Ovary (tissue), 9 donors: ENCODE results near the gene FOXP1. TPM values are rescaled to one million over a fixed set of nuclear protein-coding genes. Genes with fewer than 3 reads are reported as not detected.

ENCODE experiments used
- DNase-seq, 5 donors: peaks; one replicate each; pipeline ENCODE4 v3.0.0-alpha.2; 2019 to 2020
- H3K27ac ChIP-seq, 2 donors: fragments of 200-600 bp; one replicate each; pipeline versions ENCODE4 v1.5.1 to v1.8.0; 2019 to 2022
- H3K27me3 ChIP-seq: fragments of 200-600 bp; one replicate; pipeline ENCODE4 v1.8.0; 2022
- H3K36me3 ChIP-seq: fragments of 200-600 bp; sonication (generic); one replicate; pipeline ENCODE4 v1.5.1; 2019
- H3K4me1 ChIP-seq: one replicate; pipeline ENCODE4 v1.8.1; 2013; ENCODE audit warnings: mild to moderate bottlenecking, moderate library complexity; ENCODE audit not compliant: insufficient read depth
- H3K4me3 ChIP-seq: fragments of 200-600 bp; sonication (generic); one replicate; pipeline ENCODE4 v1.5.1; 2017
- H3K9me3 ChIP-seq, 2 donors: fragments of 200-600 bp in 1 of 2; sonication (generic) in 1 of 2; one replicate each; pipeline versions ENCODE4 v1.5.1 to v1.8.1; 2013 to 2019; ENCODE audit warnings: mild to moderate bottlenecking in 1 of 2, moderate library complexity in 1 of 2
- CTCF ChIP-seq, 3 donors: fragments of 450-650 bp in 2 of 3; fragments of 200-600 bp in 1 of 3; IDR thresholded peaks; one replicate each; pipeline versions ENCODE4 v1.5.1 to v1.8.0; 2016 to 2022; ENCODE audit warnings: antibody characterized with exemption in 3 of 3, mild to moderate bottlenecking in 1 of 3
- EP300 ChIP-seq: sonication (generic); formaldehyde crosslinking; IDR thresholded peaks from one replicate; pipeline ENCODE4 v1.6.1; 2017; ENCODE audit warnings: antibody characterized with exemption
- POLR2A ChIP-seq: fragments of 450-650 bp; IDR thresholded peaks from one replicate; pipeline ENCODE4 v1.6.1; 2017; ENCODE audit warnings: antibody characterized with exemption, mild to moderate bottlenecking, moderate library complexity
- WGBS, 3 donors: extraction: QIAGEN DNeasy Blood & Tissue Kit in 1 of 3; methylation state at CpG; one replicate each; pipeline versions ENCODE4 v1.1.5 to v1.1.7; 2013 to 2017; 5-methylcytosine and 5-hydroxymethylcytosine counted together
- intact Hi-C, 4 donors: fragments of 100-400 bp; cut with DNase I; formaldehyde crosslinking; loops; one replicate each; pipeline versions ENCODE4 v1.11.0 to v1.15.1; 2022 to 2023
- polyA plus RNA-seq, 2 donors: library from polyadenylated mRNA; stranded (reverse); fragments of 200-250 nt in 1 of 2; fragments of 350-450 nt in 1 of 2; fragmentation: Illumina TruSeq in 1 of 2; extraction: RNeasy Lipid Tissue Mini Kit (QIAGEN cat#74804) in 1 of 2; gene quantifications; one replicate each; pipeline ENCODE4 v1.2.3, GENCODE V29; 2013 to 2014
- total RNA-seq, 7 donors: library from RNA; depleted of rRNA in 2 of 7; stranded (reverse); fragments of >200 nt in 2 of 7; fragmentation: NEBNext Ultra II Directional in 3 of 7; extraction: Animal tissue kit (Norgen Biotek cat#: 25700) in 3 of 7; gene quantifications; one replicate each; pipeline versions ENCODE4 v1.1.0 to v1.2.4, GENCODE V29; 2016 to 2023
- donor health status: DM: no; HTN: no; CAD: no; lungs with moderate emphysema.
- donor health status: DM: no; HTN: no; CAD: no.
- donor health status: Bipolar disorder and iron deficiency.
- donor health status: DM: yes; HTN: yes; CAD: no.
- donor health status: DM: no; HTN: no; CAD: no.
- donor health status: DM: yes; HTN: yes; CAD: no.

The FOXP1 gene
- total and polyA plus RNA-seq, 9 donors: 31.7 to 126 (median 114) TPM

- no peak overlapping the region for H3K4me3 ChIP-seq
- H3K27me3 ChIP-seq: no peaks in the 10 kb centered on the region
- H3K36me3 ChIP-seq: no peaks in the 10 kb centered on the region
- 38 to 40% (median 39%) methylated on average over 7 of the region's 7 CpGs for WGBS, 3 donors
- H3K9me3 ChIP-seq: no peaks in the 10 kb centered on the region
- intact Hi-C loops: no loop called here
- no peak overlapping the region for H3K27ac ChIP-seq
- H3K4me1 ChIP-seq: peaks cover 31% of the 10 kb centered on the region
- TF ChIP-seq EP300: no peak
- no peak for TF ChIP-seq POLR2A
- TF ChIP-seq CTCF (IDR thresholded peaks at IDR 0.05): no peak
- no peak for DNase-seq
Observed at GRCh38 chr3:71051893-71052687, 531.4 kb downstream of the FOXP1 start.

GRCh38 chr3:71051259-71051595 is 532.3 kb downstream of the FOXP1 start:
- WGBS, 3 donors: 46 to 66% (median 52%) methylated on average over 5 of the region's 5 CpGs
- Histone ChIP-seq H3K9me3 (no peaks in the 10 kb centered on the region), H3K27ac (no peak overlapping the region), H3K4me3 (no peak overlapping the region), H3K27me3 (no peaks in the 10 kb centered on the region), H3K4me1 (peaks cover 26% of the 10 kb centered on the region), H3K36me3 (no peaks in the 10 kb centered on the region)
- intact Hi-C loops: no loop called here
- TF ChIP-seq POLR2A (no peak), CTCF (IDR thresholded peaks at IDR 0.05) (no peak), EP300 (no peak)
- no peak for DNase-seq

GRCh38 chr3:71050538-71051258 is 532.8 kb downstream of the FOXP1 start:
- no peaks in the 10 kb centered on the region for H3K27me3 ChIP-seq
- intact Hi-C loops: no loop called here
- no peak for TF ChIP-seq CTCF (IDR thresholded peaks at IDR 0.05)
- TF ChIP-seq EP300: no peak
- TF ChIP-seq POLR2A: no peak
- no peaks in the 10 kb centered on the region for H3K36me3 ChIP-seq
- no peak for DNase-seq
- no peaks in the 10 kb centered on the region for H3K9me3 ChIP-seq
- H3K4me3 ChIP-seq: no peak overlapping the region
- H3K27ac ChIP-seq: no peak overlapping the region
- peaks cover 26% of the 10 kb centered on the region for H3K4me1 ChIP-seq
- WGBS, 3 donors: 37 to 53% (median 52%) methylated on average over 6 of the region's 6 CpGs

GRCh38 chr3:71050166-71050537 is 533.4 kb downstream of the FOXP1 start:
- Histone ChIP-seq H3K4me1 (peaks cover 26% of the 10 kb centered on the region), H3K27me3 (no peaks in the 10 kb centered on the region), H3K4me3 (no peak overlapping the region), H3K36me3 (no peaks in the 10 kb centered on the region), H3K27ac (no peak overlapping the region), H3K9me3 (no peaks in the 10 kb centered on the region)
- WGBS, 3 donors: 28 to 45% (median 38%) methylated on average over 2 of the region's 2 CpGs
- TF ChIP-seq POLR2A (no peak), CTCF (IDR thresholded peaks at IDR 0.05) (no peak), EP300 (no peak)
- DNase-seq: no peak
- intact Hi-C loops: no loop called here
